Stomach (tissue), 4 donors: Measurements from ENCODE around the gene SART1.

Experiments
- CTCF ChIP-seq, 7 experiments: fragments of 450-650 bp in 4 of 7; fragments of 200-600 bp in 3 of 7; sonication (generic) in 3 of 7; IDR thresholded peaks; one replicate each; pipeline ENCODE4 v1.5.1; 2016 to 2019; ENCODE audit warnings: antibody characterized with exemption in 7 of 7, control low read depth in 2 of 7, mild to moderate bottlenecking in 1 of 7
- POLR2A ChIP-seq, 4 donors: fragments of 450-650 bp; IDR thresholded peaks; one replicate each; pipeline ENCODE4 v1.6.1; 2016; ENCODE audit warnings: antibody characterized with exemption in 4 of 4, control low read depth in 2 of 4, mild to moderate bottlenecking in 1 of 4, moderate library complexity in 1 of 4

GRCh38 chr11:65958291-65958690, 3.2 kb upstream of the SART1 start:
- TF ChIP-seq POLR2A (IDR thresholded peaks at IDR 0.05): no peak
- no peak for TF ChIP-seq CTCF (IDR thresholded peaks at IDR 0.05)
